IPS-18a (cell line): ENCODE measurements around the gene PCBP3.

Experiments
- H3K27ac ChIP-seq: one replicate; pipeline ENCODE4 v1.5.1; 2013; ENCODE audit warnings: low read length
- H3K27me3 ChIP-seq: one replicate; pipeline ENCODE4 v1.6.1; 2013; ENCODE audit warnings: mild to moderate bottlenecking, low read length; ENCODE audit not compliant: control insufficient read depth, insufficient read depth
- H3K36me3 ChIP-seq: one replicate; pipeline ENCODE4 v1.6.1; 2013; ENCODE audit warnings: low read depth, low read length; ENCODE audit not compliant: control insufficient read depth
- H3K4me1 ChIP-seq: one replicate; pipeline ENCODE4 v1.6.1; 2013; ENCODE audit warnings: low read depth, low read length; ENCODE audit not compliant: control insufficient read depth
- H3K4me3 ChIP-seq: one replicate; pipeline ENCODE4 v1.5.1; 2013; ENCODE audit warnings: low read length
- H3K9ac ChIP-seq: one replicate; pipeline ENCODE4 v1.6.1; 2013; ENCODE audit warnings: mild to moderate bottlenecking, low read length, moderate library complexity
- H3K9me3 ChIP-seq: one replicate; pipeline ENCODE4 v1.6.1; 2013; ENCODE audit warnings: low read depth, low read length; ENCODE audit not compliant: control insufficient read depth

Gene PCBP3

DNA sequence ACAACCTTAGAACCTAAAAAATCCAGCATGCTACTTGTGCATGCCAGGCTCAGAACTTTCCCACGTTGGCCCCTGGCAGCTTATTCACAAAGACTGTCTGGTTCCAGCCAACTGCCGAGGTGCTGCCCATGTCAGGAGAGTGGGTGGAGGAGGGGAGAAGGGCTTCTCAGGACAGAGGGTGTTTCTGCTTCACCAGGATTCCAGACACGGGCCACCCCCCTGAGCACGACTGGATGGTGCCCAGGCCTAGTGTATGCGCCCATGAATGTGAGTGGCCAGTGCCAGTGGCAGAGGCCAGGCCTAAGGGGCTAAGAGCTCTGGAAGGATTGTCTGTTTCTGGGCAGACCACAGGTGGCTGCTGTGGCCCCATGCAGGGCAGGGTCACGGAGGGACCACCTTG, 189.9 kb downstream of the PCBP3 start:
- H3K27ac ChIP-seq = no peak overlapping the region
- H3K4me1 ChIP-seq = no peaks in the 10 kb centered on the region

DNA sequence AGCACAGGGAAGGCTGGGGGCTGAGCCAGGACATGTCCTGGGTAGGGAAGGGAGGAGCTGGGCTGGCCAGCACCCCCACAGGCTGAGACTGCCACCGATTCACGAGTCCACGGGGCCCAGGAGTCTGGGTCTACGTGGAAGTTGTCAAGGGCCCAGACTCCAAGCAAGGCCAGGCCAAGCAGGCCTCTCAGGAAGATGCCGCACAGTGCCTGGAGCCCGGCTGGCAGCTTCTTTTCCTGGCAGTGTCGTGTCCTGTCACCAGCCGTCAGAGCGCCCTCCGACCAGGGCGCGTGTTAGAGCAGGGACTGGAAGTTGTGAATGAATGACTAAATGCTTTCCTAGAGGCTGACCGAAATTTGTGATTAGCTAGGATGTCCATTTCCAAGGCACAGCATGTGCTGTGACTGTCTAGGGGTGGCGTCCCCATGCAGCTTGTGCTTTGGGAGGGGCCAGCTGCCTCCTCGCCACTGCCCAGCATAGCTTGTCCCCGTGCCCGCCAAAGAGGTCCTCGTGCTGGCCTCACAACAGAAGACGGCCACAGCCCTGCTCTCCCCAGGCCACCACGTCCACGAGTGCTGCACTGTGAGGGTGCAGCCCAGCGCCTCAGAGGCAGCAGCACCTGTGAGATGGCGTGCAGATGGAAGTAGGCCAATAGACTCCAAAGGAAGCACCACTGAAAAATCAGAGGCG, 190.6 kb downstream of the PCBP3 start:
- no peaks in the 10 kb centered on the region for H3K27me3 ChIP-seq
- H3K9me3 ChIP-seq = no peaks in the 10 kb centered on the region
- no peaks in the 10 kb centered on the region for H3K36me3 ChIP-seq
- no peak overlapping the region for H3K4me3 ChIP-seq
- no peak overlapping the region for H3K9ac ChIP-seq
- no peak overlapping the region for H3K27ac ChIP-seq
- H3K4me1 ChIP-seq = peaks cover 6% of the 10 kb centered on the region

More for the DNA sequence above, 189.9 kb downstream of the PCBP3 start:
- Histone ChIP-seq H3K27me3 (no peaks in the 10 kb centered on the region), H3K4me3 (no peak overlapping the region), H3K9me3 (no peaks in the 10 kb centered on the region), H3K36me3 (no peaks in the 10 kb centered on the region), H3K9ac (no peak overlapping the region)

DNA sequence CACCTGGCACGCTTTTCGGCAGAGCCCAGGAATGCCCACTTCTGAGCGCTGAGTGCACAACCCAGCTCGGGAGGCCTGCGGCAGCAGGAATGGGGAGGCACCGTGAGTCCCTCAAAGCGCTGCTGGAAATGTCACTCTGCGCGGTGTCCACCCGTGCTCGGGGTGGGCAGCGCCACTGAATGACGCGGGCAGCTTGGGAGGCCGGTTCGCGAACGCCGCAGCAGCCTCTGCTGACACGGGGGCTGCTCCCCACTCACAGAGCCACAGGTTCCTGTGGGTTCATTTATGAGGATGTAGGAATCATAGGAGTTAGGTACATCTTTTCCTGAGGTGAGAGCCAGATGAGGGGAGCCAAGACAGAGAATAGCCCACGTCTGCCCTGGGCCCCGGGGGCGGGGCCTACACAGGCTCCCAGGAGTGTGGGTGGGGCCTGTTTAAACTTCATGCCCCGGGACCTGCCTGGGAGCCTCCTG, 191.3 kb downstream of the PCBP3 start:
- Histone ChIP-seq H3K27ac (no peak overlapping the region), H3K27me3 (no peaks in the 10 kb centered on the region), H3K4me1 (peaks cover 8% of the 10 kb centered on the region), H3K9ac (no peak overlapping the region), H3K36me3 (no peaks in the 10 kb centered on the region), H3K4me3 (no peak overlapping the region), H3K9me3 (no peaks in the 10 kb centered on the region)

DNA sequence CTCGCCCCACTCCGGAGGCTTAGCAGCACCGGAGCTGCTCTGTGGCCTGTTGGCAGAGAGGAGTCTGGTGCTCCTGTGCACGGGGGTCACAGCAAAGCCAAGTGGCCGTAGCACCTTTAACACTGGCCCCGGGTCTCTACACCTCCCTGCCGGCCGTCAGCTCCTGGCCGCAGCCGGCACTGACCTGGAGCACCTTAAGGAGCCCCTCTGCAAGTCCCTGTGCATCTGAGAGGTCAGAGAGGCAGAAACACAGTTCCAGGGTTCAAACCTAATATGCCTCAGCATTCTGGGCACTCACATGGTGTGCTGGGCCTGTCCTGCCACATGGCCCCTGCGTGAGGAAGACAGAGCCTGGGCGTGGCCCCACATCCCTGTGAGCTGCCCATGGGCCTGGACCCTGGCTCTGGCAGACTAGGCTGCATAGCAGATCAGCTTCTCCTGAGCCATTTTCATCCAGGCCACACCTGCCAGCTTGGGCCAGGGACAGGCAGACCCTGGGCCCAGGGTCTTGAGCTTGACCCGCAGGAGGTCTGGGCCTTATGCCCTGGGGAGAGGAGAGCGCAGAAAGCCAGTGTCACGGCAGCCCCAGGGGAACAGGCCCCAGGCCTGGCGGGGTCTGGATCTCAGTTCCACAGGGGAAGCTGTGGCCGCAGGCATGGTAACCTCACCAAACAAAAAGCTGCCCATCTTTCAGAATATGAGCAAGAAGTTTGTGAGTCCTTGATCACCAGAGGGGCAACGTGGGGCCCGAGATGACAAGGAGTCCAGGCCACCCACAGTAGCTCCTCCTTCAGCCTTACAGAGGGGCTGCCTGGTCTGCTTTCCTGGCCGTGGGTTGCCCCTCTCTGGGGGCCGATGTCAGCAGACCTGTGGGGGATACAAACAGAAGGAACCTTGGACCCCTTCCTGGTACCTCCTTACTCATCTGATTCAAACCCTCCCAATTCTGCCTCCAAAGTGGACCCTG, 192.1 kb downstream of the PCBP3 start:
- H3K9ac ChIP-seq = no peak overlapping the region
- H3K4me1 ChIP-seq = peaks cover 8% of the 10 kb centered on the region
- no peak overlapping the region for H3K4me3 ChIP-seq

DNA sequence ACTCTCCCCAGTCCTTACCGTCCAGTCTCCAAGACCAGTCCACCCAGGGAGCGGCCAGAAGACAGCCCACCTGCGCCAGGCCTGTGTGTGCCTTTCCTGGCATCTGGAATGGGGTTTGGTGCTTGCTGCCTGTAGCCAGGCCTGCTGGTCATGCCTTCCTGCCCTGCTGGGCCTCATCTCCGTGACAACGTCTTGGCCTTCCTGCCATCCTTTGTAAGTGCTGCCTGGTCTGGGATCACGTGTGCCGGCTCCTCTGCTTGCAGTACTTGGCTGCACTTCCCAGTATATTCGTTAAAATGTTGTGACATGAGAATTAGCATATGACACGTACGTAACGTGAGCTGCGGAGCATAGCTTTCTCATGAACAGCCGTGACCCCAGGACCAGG, 192.7 kb downstream of the PCBP3 start:
- no peaks in the 10 kb centered on the region for H3K9me3 ChIP-seq
- H3K27ac ChIP-seq = no peak overlapping the region
- H3K27me3 ChIP-seq = no peaks in the 10 kb centered on the region
- H3K4me3 ChIP-seq = no peak overlapping the region
- H3K4me1 ChIP-seq = peaks cover 8% of the 10 kb centered on the region
- no peak overlapping the region for H3K9ac ChIP-seq
- H3K36me3 ChIP-seq = no peaks in the 10 kb centered on the region

More for the DNA sequence above, 192.1 kb downstream of the PCBP3 start:
- Histone ChIP-seq H3K27me3 (no peaks in the 10 kb centered on the region), H3K9me3 (no peaks in the 10 kb centered on the region), H3K36me3 (no peaks in the 10 kb centered on the region), H3K27ac (no peak overlapping the region)

DNA sequence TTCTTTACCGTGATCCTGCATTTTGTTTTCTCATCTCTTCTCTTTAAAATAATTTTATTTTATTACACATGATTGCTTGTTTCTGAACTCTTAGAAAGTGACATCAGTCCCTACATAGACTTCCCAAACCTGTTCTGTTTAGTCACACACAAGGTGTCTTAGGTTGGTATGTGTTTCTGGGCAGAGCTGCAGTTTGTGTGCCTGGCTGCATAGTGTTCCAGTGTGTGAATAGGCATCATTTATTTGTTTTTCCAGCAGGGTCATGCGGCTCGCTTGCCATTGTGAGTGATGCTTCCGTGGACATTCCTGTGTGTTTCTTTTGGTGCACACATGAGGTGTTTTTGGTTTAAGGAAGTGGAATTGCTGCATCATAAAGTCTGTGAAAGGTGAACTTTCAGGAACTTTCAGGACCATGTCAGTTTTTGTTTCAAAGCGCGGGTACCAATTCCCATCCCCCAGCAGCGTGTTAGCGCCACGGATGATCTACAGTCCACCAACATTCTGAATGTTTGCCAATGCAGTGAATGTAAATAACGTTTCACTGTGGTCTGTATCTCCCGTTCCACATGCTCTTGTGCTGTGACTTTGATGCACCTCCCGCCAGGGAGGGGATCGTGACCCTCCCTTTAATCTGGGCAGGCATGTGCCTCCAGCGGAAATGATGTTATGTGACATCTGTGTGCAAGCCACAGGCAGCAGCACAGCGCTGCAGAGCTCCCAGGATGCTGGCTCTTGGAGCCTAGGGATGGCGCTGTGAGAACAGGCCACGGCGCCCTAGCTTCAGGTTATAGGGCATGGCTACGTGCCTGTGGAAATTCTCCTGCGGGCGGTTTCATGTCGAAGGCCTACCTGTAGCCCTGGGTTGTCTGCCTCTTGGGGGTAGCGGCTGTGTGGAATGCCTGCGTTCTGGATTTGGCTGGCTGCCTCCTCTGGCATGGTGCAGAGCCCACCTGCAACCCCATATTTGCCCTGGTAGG, 193.5 kb downstream of the PCBP3 start:
- Histone ChIP-seq H3K27ac (no peak overlapping the region), H3K9ac (no peak overlapping the region), H3K4me1 (peaks cover 8% of the 10 kb centered on the region), H3K9me3 (no peaks in the 10 kb centered on the region), H3K27me3 (no peaks in the 10 kb centered on the region), H3K36me3 (no peaks in the 10 kb centered on the region), H3K4me3 (no peak overlapping the region)

DNA sequence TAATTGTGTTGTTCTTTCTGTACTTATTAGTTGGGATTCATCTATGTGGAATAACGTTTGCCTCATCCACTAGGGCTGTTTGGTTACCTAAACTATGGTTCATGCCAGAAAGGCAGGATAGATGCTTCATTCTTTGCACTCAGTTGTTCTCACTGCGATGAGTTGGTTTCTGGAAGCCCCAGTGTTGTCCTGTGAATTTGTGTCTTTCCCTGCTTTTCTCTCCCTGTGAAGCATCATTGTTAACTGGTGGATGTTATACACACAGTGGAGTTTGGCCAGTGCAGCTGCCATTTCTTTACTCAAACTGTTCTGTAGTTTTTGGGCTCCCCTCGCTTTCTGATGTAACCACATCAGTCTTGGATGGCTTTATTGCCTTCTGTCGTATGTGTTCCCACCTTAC, 194.4 kb downstream of the PCBP3 start:
- Histone ChIP-seq H3K4me3 (no peak overlapping the region), H3K9ac (no peak overlapping the region), H3K4me1 (peaks cover 8% of the 10 kb centered on the region), H3K27ac (no peak overlapping the region), H3K27me3 (no peaks in the 10 kb centered on the region), H3K9me3 (no peaks in the 10 kb centered on the region), H3K36me3 (no peaks in the 10 kb centered on the region)

DNA sequence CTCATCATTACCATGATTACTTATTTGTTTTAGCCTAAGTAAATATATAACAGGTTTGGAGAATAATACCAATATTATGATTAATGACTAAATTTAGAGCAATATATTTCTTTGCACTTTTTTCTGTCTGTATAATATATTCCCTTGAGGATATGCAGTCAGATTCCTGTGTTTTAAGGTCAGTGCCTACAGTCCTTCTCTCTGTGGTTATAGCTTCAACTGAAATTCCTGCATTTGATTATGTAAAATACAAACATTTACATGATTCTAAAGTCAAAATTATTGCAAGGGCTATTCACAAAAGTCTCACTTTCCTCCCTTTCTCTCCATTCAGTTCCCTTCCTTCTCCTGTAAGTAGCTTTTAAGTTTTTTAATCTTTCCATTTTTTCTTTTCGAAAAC, 195.1 kb downstream of the PCBP3 start:
- Histone ChIP-seq H3K9me3 (no peaks in the 10 kb centered on the region), H3K36me3 (no peaks in the 10 kb centered on the region), H3K27me3 (no peaks in the 10 kb centered on the region), H3K4me1 (peaks cover 8% of the 10 kb centered on the region), H3K4me3 (no peak overlapping the region), H3K27ac (no peak overlapping the region), H3K9ac (no peak overlapping the region)

DNA sequence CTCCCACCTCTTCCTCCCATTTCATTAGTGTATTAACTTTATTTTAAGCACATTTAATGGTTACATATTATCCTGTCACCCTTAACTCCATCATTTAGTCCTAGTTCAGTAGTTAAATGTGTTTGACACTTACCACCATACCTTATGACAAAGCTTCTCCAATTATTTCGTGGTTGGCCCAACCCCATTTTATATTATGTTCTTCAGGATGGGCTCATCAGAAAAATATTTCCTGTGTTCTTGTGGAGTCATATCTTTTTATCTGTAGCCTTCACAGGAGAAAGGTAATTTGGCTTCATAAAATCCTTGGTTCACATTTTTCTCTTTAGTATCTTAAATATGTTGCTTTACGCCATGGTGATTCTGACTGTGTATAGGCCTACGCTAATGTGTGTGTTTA, 195.7 kb downstream of the PCBP3 start:
- H3K27me3 ChIP-seq = no peaks in the 10 kb centered on the region
- H3K27ac ChIP-seq = no peak overlapping the region
- peaks cover 8% of the 10 kb centered on the region for H3K4me1 ChIP-seq
- no peak overlapping the region for H3K9ac ChIP-seq
- no peak overlapping the region for H3K4me3 ChIP-seq
- no peaks in the 10 kb centered on the region for H3K36me3 ChIP-seq
- no peaks in the 10 kb centered on the region for H3K9me3 ChIP-seq

DNA sequence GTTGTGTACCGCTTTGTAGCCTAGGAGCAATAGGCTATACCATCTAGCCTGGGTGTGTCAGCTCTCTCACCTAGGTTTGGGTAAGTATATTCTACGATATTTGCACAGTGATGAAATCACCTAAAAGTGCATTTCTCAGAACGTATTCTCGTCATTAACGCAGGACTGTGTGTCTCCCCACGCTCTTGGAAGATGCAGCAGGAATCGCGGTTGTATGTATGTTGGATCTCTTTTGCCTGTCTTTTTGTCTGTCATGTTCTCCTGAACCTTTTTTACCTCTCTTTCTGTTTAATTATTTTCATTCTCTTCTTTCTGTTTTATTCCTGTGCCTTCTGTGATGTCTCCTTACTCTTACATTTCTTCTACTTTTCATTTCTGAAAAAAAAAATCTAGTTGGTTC, 197.5 kb downstream of the PCBP3 start:
- no peak overlapping the region for H3K27ac ChIP-seq
- H3K27me3 ChIP-seq = no peaks in the 10 kb centered on the region
- no peak overlapping the region for H3K9ac ChIP-seq
- no peaks in the 10 kb centered on the region for H3K36me3 ChIP-seq
- peaks cover 8% of the 10 kb centered on the region for H3K4me1 ChIP-seq
- no peaks in the 10 kb centered on the region for H3K9me3 ChIP-seq
- H3K4me3 ChIP-seq = no peak overlapping the region

DNA sequence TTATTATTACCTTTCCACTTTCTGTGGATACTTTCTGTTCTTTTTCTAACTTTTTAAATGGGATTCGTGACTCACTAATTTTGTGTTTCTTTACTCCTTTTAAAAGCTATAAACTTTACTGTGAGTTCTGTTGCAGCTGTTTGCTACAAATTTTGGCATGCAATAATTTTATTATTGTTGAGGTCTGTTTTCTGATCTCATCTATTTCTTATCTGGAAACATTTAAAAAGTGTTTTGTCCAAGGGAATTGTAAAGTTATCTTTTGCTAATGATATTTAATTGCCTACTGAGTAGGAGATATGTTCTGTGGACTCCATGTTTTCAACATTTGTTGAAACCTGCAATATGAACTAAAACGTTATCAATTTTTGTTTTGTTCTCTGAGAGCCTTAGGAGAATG, 199.9 kb downstream of the PCBP3 start:
- H3K9me3 ChIP-seq = no peaks in the 10 kb centered on the region
- peaks cover 8% of the 10 kb centered on the region for H3K4me1 ChIP-seq
- H3K27me3 ChIP-seq = no peaks in the 10 kb centered on the region
- no peaks in the 10 kb centered on the region for H3K36me3 ChIP-seq
- H3K27ac ChIP-seq = no peak overlapping the region
- H3K4me3 ChIP-seq = no peak overlapping the region
- H3K9ac ChIP-seq = no peak overlapping the region
